ENCODE data around the gene HIPK2.

GRCh38 chr7:139737221-139738100 lies 40.3 kb downstream of the HIPK2 start:
- TF ChIP-seq POLR2A (IDR thresholded peaks at IDR 0.05), result no peak
- TF ChIP-seq EP300 (IDR thresholded peaks at IDR 0.05), result no peak
- TF ChIP-seq CTCF (IDR thresholded peaks at IDR 0.05), result no peak
- TF ChIP-seq POLR2AphosphoS5 (IDR thresholded peaks at IDR 0.05), result no peak
